Astrocyte of the spinal cord (primary cell): ENCODE results near the gene ANGEL2.

ENCODE experiments used
- DNase-seq: peaks from one replicate; pipeline ENCODE4 v3.0.0; 2011; ENCODE audit warnings: low read depth, low spot score
- H3K4me3 ChIP-seq: 2 replicates; pipeline ENCODE4 v1.5.1; 2011; ENCODE audit warnings: low read depth, mild to moderate bottlenecking, low read length, moderate library complexity
- CTCF ChIP-seq: IDR thresholded peaks from 2 replicates; pipeline ENCODE4 v1.5.1; 2012; ENCODE audit warnings: low read depth, mild to moderate bottlenecking, low read length, inconsistent platforms
- in situ Hi-C: cut with HindIII; loops from 2 replicates; pipeline ENCODE4 v1.10.0; 2017; ENCODE audit warnings: low sequenced_read_pairs

ANGEL2 gene

GRCh38 chr1:212981025-212981495 is 34.6 kb downstream of the ANGEL2 start:
- in situ Hi-C loops: no loop called here
- no peak for TF ChIP-seq CTCF
- no peak for DNase-seq
- H3K4me3 ChIP-seq: no peak overlapping the region

GRCh38 chr1:212980123-212980785 is 35.4 kb downstream of the ANGEL2 start:
- TF ChIP-seq CTCF: no peak
- DNase-seq: peak; percentile 58
- H3K4me3 ChIP-seq: no peak overlapping the region
- in situ Hi-C loops: no loop called here

- in situ Hi-C loops: no loop called here
- DNase-seq: no peak
- no peak overlapping the region for H3K4me3 ChIP-seq
- no peak for TF ChIP-seq CTCF
These were observed 36.1 kb downstream of the ANGEL2 start for GRCh38 chr1:212979340-212980122.

GRCh38 chr1:212977781-212978645 is 37.7 kb downstream of the ANGEL2 start:
- no peak overlapping the region for H3K4me3 ChIP-seq
- no peak for TF ChIP-seq CTCF
- peak; percentile 46 for DNase-seq
- in situ Hi-C loops: no loop called here

GRCh38 chr1:212976586-212976985 is 39.1 kb downstream of the ANGEL2 start:
- no peak overlapping the region for H3K4me3 ChIP-seq
- TF ChIP-seq CTCF: no peak
- no peak for DNase-seq
- in situ Hi-C loops: no loop called here

GRCh38 chr1:212975111-212975918 is 40.4 kb downstream of the ANGEL2 start:
- TF ChIP-seq CTCF: no peak
- H3K4me3 ChIP-seq: no peak overlapping the region
- DNase-seq: no peak
- in situ Hi-C loops: no loop called here
